Measurements from ENCODE around the gene IQSEC1.

IQSEC1 gene

GRCh38 chr3:12986521-12986920 is 86.7 kb downstream of the IQSEC1 start:
- intact Hi-C loops (cut with DNase I; ENCODE audit: low total_unique reads) = loop anchor here (10.0 kb wide), 1 partner anchor 92 kb away; no protein-coding TSS in a partner anchor
- peaks cover 0 to 24% (median 2%) of the 10 kb centered on the region in 4 donors for H3K4me1 ChIP-seq
- H3K36me3 ChIP-seq = no peaks in the 10 kb centered on the region
- DNase-seq = no peak
- H3K9me3 ChIP-seq = no peaks in the 10 kb centered on the region
- no peak for TF ChIP-seq CTCF (IDR thresholded peaks at IDR 0.05)
- H3K4me3 ChIP-seq = no peak overlapping the region
- no peaks in the 10 kb centered on the region for H3K27me3 ChIP-seq
- no peak overlapping the region for H3K27ac ChIP-seq

- peaks cover 0 to 21% (median 0%) of the 10 kb centered on the region in 4 donors for H3K4me1 ChIP-seq
- H3K27me3 ChIP-seq = no peaks in the 10 kb centered on the region
- DNase-seq = no peak
- H3K36me3 ChIP-seq = no peaks in the 10 kb centered on the region
- intact Hi-C loops (cut with DNase I; ENCODE audit: low total_unique reads) = loop anchor here (10.0 kb wide), 1 partner anchor 91 kb away; no protein-coding TSS in a partner anchor
- H3K4me3 ChIP-seq = no peak overlapping the region
- no peak overlapping the region for H3K27ac ChIP-seq
- no peak for TF ChIP-seq CTCF (IDR thresholded peaks at IDR 0.05)
- H3K9me3 ChIP-seq = no peaks in the 10 kb centered on the region
These were observed 87.2 kb downstream of the IQSEC1 start for GRCh38 chr3:12986031-12986430.

- DNase-seq = no peak
- Histone ChIP-seq H3K36me3 (no peaks in the 10 kb centered on the region), H3K27ac (no peak overlapping the region), H3K4me1 (peaks cover 0 to 13% (median 0%) of the 10 kb centered on the region in 4 donors), H3K4me3 (no peak overlapping the region), H3K27me3 (no peaks in the 10 kb centered on the region), H3K9me3 (no peaks in the 10 kb centered on the region)
- no peak for TF ChIP-seq CTCF (IDR thresholded peaks at IDR 0.05)
- intact Hi-C loops (cut with DNase I; ENCODE audit: low total_unique reads) = loop anchor here (10.0 kb wide), 1 partner anchor 90 kb away; no protein-coding TSS in a partner anchor
These were observed 88.1 kb downstream of the IQSEC1 start for GRCh38 chr3:12985148-12985547.

- peaks cover 0 to 12% (median 0%) of the 10 kb centered on the region in 4 donors for H3K4me1 ChIP-seq
- TF ChIP-seq CTCF (IDR thresholded peaks at IDR 0.05) = peak; percentile 80 to 82
- no peaks in the 10 kb centered on the region for H3K27me3 ChIP-seq
- H3K9me3 ChIP-seq = no peaks in the 10 kb centered on the region
- H3K36me3 ChIP-seq = no peaks in the 10 kb centered on the region
- intact Hi-C loops (cut with DNase I; ENCODE audit: low total_unique reads) = loop anchor here (10.0 kb wide), 1 partner anchor 89 kb away; no protein-coding TSS in a partner anchor
- H3K27ac ChIP-seq = no peak overlapping the region
- no peak overlapping the region for H3K4me3 ChIP-seq
- DNase-seq = peak; percentile 71 to 84
These were observed 89.0 kb downstream of the IQSEC1 start for GRCh38 chr3:12984023-12984823.

GRCh38 chr3:12983319-12983718 is 89.9 kb downstream of the IQSEC1 start:
- Histone ChIP-seq H3K27ac (no peak overlapping the region), H3K36me3 (no peaks in the 10 kb centered on the region), H3K4me1 (peaks cover 0 to 12% (median 0%) of the 10 kb centered on the region in 4 donors), H3K27me3 (no peaks in the 10 kb centered on the region), H3K4me3 (no peak overlapping the region), H3K9me3 (no peaks in the 10 kb centered on the region)
- intact Hi-C loops (cut with DNase I; ENCODE audit: low total_unique reads) = loop anchor here (10.0 kb wide), 1 partner anchor 89 kb away; no protein-coding TSS in a partner anchor
- DNase-seq = no peak
- TF ChIP-seq CTCF (IDR thresholded peaks at IDR 0.05) = no peak
